GM12878 (cell line): ENCODE data around the gene STX16.

Experiments used
- CTCF ChIP-seq, 3 experiments: IDR thresholded peaks in 2 of 3; conservative IDR thresholded peaks in 1 of 3; 2 replicates each; pipeline ENCODE4 v1.5.1; 2011; ENCODE audit warnings: low read depth in 3 of 3, low read length in 3 of 3, mild to moderate bottlenecking in 3 of 3, control low read depth in 2 of 3, moderate library complexity in 2 of 3, inconsistent platforms in 1 of 3, mixed read lengths in 1 of 3; ENCODE audit not compliant: control insufficient read depth in 2 of 3, insufficient read depth in 1 of 3; ENCODE audit errors: extremely low read depth in 1 of 3
- EZH2 ChIP-seq: IDR thresholded peaks from 2 replicates; pipeline ENCODE4 v1.6.1; 2012; ENCODE audit warnings: low read depth, mild to moderate bottlenecking, control low read depth, inconsistent platforms, low read length, borderline replicate concordance; ENCODE audit not compliant: control insufficient read depth
- GATAD2B ChIP-seq: fragments of 450-650 bp; conservative IDR thresholded peaks from 2 replicates; pipeline ENCODE4 v1.6.1; 2017; ENCODE audit warnings: low read depth, mild to moderate bottlenecking, moderate library complexity
- MAX ChIP-seq: IDR thresholded peaks from 2 replicates; pipeline ENCODE4 v1.6.1; 2012; ENCODE audit warnings: low read depth, low read length, improper control_type of control experiment
- NR2F1 ChIP-seq: fragments of 450-650 bp; conservative IDR thresholded peaks from 2 replicates; pipeline ENCODE4 v1.6.1; 2017; ENCODE audit warnings: mild to moderate bottlenecking
- POLR2A ChIP-seq: IDR thresholded peaks from 2 replicates; pipeline ENCODE4 v1.6.1; 2011; ENCODE audit warnings: low read depth, mild to moderate bottlenecking, low read length
- POLR2AphosphoS2 ChIP-seq: IDR thresholded peaks from 2 replicates; pipeline ENCODE4 v1.6.1; 2011; ENCODE audit warnings: low read depth, mild to moderate bottlenecking, low read length, improper control_type of control experiment, moderate library complexity
- ZNF207 ChIP-seq: fragments of 450-650 bp; IDR thresholded peaks from 2 replicates; pipeline ENCODE4 v1.6.1; 2014; ENCODE audit warnings: antibody characterized with exemption, mild to moderate bottlenecking, borderline replicate concordance

GRCh38 chr20:58642441-58642840 is 8.6 kb upstream of the STX16 start:
- TF ChIP-seq GATAD2B (no peak), NR2F1 (no peak), CTCF (IDR thresholded peaks at IDR 0.05 in 2 of 3, conservative IDR thresholded peaks at IDR 0.05 in 1 of 3; ENCODE audit: control insufficient read depth in 2 of 3, extremely low read depth in 1 of 3, insufficient read depth in 1 of 3, low read depth in 3 of 3, low read length in 3 of 3) (no peak), EZH2 (no peak), POLR2AphosphoS2 (no peak), MAX (no peak), POLR2A (no peak), ZNF207 (no peak)
